Measurements from ENCODE around the gene ZNF292.

DNA sequence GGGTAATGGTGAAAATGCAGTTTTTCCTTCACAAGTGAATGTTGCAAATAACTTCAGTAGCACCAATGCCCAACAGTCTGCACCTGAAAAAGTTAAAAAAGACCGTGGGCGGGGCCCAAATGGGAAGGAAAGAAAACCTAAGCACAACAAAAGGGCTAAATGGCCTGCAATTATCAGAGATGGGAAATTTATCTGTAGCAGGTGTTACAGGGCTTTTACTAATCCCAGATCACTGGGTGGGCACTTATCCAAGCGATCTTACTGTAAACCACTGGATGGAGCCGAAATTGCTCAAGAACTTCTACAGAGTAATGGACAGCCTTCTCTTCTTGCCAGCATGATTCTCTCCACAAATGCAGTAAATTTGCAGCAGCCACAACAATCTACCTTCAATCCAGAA, 102.2 kb downstream of the ZNF292 start:
- TF ChIP-seq, protein P1, sequence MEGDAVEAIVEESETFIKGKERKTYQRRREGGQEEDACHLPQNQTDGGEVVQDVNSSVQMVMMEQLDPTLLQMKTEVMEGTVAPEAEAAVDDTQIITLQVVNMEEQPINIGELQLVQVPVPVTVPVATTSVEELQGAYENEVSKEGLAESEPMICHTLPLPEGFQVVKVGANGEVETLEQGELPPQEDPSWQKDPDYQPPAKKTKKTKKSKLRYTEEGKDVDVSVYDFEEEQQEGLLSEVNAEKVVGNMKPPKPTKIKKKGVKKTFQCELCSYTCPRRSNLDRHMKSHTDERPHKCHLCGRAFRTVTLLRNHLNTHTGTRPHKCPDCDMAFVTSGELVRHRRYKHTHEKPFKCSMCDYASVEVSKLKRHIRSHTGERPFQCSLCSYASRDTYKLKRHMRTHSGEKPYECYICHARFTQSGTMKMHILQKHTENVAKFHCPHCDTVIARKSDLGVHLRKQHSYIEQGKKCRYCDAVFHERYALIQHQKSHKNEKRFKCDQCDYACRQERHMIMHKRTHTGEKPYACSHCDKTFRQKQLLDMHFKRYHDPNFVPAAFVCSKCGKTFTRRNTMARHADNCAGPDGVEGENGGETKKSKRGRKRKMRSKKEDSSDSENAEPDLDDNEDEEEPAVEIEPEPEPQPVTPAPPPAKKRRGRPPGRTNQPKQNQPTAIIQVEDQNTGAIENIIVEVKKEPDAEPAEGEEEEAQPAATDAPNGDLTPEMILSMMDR (conservative IDR thresholded peaks at IDR 0.05): no peak
- no peak for TF ChIP-seq ZFX (IDR thresholded peaks at IDR 0.05)
